HG03520 (cell line): ENCODE measurements around the gene PSMB5.

Experiments used
- ATAC-seq: cut with Tn5 transposase; IDR thresholded peaks from one replicate; pipeline ENCODE4 v1.9.1; 2021; ENCODE audit warnings: mild to moderate bottlenecking, moderate library complexity; ENCODE audit not compliant: unreplicated experiment

Gene PSMB5

DNA sequence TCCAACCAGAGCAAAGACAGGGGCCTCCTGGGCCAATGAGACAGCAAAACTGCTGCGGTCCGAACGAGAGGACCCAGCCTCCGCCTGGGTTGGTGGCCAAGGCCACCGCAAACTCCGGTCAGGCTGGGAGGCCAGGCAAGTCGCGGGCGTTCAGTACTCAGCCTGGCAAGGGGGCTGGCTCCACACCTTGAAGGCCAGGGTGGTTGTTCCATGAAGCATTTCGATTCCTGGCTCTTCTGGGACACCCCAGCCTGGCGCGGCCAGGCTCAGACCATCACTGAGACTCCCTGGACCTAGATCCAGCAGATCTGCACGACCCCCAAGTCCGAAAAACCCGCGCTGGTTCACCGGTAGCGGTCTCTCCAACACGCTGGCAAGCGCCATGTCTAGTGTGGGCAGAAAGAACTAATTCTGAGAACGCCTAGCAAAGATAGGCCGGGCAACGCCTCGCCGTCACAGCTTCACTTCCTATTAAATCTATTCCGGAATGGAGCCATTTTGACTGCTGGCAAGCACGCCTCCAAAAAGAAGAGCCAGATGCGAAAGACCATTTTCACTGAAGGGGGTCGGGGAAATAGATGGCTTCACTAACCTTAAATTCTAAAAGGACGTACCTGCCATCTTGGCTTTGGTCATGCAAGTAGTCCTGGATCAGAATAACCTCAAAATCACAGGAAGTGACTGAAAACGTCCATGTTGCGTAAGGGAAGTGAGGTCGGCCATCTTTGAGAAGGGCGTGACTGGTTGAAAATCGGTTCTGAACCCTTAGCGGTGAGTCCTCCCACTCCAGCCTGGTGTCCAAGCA lies at the start of gene PSMB5:
Gene PSMB5 (minus strand): TSS at position 403 of the 805 bp plus-strand sequence. CDS start 19 bp downstream, at position 384.
- ATAC-seq = peak; percentile 89

DNA sequence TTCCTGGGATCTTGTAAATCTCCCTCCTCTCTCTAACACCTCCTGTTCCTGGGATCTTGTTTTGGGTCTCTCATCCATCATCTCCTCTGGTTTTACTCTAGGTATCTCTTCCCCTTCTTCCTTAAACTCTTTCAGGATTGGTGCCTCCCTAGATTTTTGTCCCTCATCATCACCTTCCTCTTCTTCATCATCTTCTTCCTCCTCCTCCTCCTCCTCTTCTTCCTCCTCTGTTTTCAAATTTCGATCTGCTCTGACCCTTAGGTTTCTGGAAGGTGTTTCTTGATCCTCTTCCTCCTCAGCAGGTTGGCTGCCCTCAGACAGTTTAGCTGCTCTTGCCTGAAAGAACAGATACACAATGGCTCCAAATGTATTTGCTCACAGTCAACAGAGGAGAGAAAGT lies 45.8 kb upstream of the PSMB5 start:
- ATAC-seq = no peak

DNA sequence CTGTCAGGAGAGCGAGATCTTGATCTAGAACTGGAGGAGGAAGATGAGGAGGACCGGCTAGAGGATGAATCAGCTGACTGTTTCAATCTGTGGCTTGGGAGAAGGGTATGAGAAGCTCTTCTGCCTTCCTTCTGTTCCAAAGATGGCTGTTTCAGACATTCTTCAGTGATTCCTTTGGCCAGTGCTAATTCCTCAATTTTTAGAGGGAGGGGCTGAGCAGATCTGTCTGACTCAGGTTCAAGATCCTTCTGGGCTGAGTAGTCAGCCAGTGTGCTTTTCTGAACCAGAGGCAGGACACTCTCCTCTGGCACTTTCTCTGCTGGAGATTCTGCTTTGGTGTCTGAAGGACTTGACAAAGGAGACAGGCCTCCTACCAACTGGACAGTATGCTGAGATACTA lies 45.0 kb upstream of the PSMB5 start:
- ATAC-seq = no peak

DNA sequence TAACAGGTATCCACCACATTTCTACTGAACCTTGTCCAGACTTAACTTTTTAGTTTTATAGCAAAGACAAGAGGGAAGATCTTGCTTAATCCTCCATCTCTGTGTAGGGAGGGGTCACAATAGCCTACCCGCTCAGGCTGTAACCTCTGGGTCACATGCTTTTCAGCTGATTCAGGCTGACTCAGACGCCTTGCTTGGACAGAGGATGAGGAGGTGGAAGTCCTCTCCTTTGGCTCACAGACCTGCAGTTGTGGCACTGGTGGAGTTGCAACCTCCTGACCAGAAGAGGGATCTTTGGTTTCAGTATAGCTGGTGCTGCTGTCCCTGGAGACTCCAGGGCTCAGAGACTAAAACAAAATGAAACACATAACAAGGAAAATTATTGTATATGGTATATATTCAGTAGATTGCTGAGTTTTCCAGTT lies 44.0 kb upstream of the PSMB5 start:
- no peak for ATAC-seq

DNA sequence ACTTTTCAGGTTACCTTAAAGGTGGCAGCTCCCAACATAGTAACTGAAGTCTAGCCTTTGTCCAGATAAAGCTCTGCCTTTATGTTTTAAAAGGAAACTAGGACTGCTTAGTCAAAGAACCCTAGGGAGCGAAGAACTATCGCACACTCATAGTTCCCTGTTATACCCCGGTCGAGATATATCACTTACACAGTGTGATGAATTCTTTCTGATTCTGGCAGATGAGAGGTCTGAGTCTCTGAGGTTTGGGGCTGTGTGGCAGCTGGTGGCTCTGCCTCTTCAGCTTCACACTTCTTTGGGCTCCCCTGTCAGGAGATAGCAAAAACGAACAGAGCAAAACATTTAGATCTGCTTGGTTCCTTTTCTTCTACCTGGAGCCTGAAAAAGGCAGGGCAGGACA lies 43.3 kb upstream of the PSMB5 start:
- no peak for ATAC-seq

DNA sequence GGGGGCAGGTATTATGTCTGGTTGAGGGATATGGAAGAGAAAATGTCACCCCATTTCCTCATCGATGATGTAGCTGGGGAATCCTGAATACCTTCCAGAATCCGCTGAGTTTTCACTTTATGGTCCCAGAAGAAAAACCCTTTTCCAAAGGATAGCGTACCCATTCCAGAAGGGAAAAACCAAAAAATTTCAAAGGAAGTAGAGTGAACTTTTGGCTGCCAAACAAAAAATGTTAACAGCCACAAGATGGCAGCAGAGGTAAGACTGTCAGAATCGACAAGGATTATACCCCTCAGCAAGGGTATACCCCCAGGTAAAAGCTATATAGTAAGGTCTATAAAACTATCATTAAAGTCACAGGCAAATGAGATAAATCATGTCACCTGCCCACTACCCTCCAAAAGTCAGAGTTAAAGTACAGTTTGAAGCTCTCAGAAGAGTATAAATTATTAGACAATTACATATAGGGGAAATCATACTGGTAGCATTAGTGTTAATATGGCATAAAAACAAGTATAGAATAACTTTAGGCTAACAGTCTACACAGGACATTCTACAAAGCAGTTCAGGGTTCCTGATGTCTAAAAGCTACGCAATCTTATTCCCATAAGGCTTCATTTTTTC lies 42.2 kb upstream of the PSMB5 start:
- ATAC-seq = no peak

DNA sequence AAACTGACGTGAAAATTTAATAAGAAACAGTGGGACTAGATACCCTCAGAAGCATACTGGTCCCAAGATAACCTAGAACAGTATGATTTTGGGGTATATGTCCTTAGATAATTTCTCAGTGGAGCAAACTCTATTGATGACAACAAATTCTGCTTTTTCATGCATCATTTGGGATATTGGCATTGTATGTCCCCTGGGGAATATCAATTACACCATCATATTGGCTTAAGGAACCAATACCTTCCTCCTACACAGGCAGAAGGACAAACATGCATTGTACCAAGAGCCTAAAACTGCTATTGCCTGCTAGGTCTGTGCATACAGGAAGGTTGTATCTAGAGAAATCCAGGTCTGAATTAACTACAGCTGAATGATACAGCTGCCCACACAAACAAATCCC lies 40.2 kb upstream of the PSMB5 start:
- no peak for ATAC-seq

DNA sequence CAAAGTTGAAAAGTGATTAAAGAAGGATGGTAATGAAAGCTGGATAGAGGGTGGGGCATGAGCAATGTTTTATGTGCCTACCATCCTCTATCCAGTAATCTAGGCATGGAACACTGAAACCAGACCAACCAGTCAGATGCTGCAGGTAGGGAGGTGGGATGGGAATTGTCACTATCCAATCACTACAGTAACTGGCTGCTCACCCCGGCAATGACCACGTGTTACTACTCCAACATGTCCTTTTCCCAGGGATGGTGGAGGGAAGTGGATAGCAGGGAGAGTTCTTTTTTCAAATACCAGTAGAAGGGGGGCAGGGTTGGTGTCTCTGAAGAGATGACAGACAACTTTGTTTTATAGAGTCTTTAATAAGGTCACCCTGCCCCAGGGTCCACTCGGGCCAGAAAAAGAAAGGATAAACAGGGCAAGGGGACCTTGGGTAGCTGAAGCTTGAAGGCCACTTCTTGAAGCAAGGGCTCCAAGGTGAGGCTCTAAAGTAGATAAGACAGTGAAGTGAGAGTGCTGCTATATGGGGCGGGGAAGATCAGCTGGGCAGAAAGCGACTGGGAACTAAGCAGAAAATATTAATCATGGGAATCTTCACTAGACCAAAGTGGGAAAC lies 37.3 kb upstream of the PSMB5 start:
- no peak for ATAC-seq

DNA sequence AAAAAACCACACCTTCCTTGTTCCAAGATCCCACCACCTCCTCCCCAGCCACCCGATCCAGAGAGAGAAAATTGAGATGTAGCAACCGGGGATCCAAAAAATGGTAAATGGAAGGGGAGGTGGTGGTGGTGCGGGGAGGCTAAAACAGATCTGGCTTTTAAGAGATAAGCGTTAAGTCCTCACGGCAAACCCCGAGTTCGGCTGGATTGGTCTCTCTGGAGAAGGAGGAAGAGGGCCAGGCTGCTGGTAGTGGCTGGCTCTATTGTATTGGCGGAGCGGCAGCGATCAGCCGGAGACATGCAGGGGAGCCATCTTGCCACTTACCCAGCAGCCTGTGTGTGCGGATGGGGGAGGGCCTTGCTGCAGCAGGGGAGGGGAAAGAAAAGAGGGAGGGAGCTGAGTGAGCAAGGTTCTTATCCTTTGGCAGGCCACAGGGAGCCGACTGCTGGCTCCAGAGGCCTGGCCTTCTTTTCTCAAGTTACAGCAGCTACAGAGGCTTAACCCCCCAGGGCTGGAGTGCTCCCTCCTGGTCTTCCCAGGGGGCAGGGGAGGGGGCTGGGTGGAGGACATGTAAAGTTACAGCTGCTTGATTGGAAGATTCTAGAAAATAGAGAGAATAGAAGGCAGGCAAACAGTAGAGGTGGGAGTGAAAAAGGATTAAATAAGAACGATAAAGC lies 36.7 kb upstream of the PSMB5 start:
- ATAC-seq = peak; percentile 84

DNA sequence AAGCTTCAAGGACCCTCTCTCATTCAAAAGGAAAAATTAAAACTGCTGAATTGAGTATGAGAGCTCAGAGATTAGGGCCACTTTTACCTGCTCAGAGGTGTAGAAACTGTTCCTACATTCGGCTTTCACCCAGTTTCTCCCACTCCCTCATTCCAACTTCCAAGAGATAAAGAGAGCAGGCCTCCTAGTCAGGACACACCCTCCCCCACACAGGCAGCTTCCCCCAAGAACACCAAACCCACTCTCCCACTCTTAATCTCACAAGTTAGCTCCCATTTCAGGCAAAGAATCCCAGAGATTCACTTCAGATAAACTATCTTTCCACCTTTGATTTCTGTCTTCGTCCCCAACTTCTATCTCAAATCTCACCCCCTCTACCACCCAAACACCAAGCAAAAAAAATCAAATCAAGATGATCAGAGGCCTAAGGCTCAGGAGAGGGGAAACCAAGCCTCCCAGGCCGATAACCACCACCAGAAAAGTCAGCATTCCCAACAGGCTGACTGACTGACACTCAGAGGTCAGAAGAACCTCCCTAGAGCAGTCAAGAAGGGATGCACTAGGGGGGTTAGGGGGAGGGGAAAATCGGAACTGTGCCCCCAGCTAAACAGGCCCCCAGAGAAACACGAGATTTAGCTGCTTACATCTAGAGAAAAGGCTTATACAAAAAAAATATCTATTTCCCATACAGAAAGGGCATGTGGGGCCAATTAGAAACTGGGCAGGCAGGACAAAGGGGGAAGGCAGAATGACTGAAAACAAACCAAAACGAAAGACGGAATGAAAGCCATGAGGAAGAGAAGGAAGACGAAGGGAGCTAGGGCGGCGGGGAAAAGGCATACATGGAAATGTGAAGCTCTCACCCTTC lies 35.8 kb upstream of the PSMB5 start:
- ATAC-seq = no peak

DNA sequence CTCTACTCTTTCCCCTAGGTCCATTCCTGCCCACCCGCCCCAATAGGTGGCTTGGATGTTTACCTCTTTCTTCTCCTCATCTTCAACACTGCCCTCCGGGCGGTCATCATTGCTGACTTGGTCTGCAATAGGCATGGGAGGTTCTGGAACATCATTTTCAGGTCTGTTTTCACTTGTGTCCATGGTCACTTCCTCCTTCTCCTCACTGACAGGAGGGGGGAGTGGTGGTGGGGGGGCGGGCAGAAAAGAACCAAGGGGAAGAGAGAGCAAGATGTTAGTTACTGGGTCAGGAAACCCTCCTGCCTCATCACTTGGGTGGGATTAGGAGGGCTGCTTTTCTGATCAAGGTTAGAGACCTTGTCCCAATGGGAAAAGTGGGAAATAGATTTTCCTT lies 34.7 kb upstream of the PSMB5 start:
- no peak for ATAC-seq

DNA sequence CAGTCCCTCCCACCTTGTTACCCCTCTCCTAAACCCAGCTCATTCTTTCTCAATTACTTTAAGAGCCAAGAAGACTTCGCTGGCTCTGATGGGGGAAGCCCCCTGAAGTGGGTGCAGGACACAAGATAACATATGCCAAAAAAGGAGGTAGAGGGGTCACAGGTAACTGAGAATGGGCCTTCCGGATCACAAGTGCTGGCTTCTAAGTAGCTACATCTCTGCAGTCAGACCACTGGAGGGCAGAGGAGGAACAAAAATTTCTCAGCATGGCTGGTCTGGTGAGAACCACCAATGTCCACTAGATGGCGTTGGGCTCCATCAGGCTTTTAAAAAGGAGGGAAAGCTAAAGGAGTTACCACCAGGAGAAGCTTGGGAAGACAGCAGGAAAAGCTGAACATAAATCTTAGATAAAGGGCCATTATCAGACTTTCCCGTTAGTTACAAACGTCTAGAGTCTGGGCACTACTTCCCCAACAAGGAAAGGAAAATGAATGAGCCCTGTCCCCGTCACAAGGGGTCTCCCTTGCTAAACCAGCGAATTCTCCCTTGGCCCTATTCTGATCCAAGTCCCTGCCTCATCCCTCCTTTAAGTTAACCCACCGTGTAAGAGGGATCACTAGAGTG lies 34.2 kb upstream of the PSMB5 start:
- no peak for ATAC-seq

DNA sequence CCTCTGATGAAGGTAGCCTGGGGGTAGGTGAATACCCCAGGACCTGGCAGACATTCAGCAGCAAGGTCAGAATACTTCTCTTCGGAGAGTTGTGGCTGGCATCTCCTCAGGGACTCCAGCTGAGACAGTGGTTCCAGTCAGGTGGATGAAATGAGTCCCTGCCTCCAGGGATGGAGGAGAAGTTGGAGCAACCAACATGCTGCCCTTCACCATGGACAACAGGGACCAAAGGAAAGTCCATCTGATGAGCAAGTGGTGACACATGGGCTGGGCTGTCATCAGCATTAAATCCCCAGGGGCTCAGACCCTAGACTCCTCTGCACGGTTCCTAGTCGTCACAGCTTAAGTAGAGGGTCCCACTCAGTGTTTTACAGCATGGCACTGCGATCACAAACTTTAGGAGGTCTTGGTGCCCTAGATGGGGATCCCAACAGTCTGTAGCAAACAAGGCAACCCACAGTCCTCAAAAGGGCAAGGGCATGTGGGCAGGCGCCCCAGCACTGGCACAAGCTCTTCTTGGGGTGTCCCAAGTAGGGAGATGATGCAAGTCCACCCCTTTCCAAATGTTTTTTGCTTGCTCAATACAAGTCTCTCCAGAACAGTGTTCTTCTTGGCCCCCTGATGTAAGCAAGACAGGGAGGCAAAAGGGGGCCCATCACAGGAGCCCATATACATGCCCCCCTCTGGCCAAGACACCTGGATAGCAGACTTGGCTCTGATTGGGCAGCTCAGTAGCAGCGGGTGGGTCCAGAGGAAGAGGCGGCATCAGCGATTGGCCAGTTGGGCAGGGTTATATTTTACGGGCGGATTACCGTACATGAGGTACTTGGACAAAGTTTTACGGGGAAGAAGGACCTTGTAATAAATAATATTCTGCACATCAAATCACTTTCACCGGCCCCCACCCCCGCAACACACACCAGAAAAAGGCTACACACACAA lies 33.4 kb upstream of the PSMB5 start:
- ATAC-seq = no peak

DNA sequence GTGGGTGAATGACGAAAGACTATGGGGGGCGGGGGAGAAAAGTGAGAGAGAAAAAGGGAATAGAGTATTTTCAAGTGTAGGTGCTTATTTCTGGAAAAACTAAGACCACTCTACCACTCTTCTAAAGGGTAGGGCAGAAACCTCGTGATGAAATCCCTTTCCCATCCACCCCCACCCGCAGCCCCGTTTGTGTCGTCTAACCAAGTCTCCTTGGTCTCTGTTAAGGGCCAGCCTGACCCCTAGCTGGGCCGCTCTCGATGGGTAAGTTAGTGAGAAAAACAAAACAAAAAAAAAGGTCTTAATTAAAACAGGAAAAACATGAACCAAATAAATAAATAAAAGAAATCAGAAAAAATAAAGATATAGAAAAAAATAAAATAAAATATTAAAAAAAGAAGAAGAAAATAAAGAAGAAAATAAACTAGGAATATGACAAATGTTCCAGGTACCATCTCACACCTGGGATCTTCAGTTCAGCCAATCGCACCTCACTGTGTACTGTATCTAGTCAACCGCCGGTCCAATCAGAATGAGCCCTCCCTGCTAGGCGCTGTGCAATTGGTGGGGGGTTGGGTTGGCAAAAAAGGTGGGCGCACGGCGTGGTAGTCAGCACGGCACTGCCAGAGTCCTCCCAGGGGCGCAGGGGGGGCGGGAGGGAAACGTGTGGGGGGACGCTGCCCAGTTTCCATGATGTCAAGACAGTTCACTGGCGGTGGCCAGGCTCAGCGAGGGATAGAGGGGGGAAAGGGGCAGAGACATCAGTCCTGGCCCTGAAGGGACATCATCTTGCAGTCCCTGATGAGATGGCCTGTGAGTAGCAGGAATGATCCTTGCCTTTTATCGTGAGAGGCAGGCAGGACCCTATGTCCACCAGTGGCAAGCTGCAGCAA lies 32.4 kb upstream of the PSMB5 start:
- ATAC-seq = no peak

DNA sequence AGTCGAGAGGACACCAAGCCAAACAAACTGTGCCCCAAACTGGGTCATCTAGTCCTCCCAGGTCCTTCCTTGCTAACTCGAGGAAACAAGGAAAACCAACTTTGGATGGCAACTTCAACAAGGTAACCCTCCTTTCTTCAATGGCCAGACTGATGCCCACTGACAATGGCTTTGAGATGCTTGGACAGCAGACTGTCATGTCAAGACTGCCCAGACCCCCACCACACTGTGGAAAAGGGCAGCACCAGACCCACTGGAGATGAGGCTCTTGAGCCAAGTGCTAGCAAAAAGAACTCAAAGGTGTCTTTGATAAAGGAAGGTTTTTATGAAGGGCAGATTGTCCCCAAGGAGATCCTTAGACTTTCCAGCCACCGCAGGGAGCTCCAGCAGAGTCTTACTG lies 31.7 kb upstream of the PSMB5 start:
- ATAC-seq = no peak

DNA sequence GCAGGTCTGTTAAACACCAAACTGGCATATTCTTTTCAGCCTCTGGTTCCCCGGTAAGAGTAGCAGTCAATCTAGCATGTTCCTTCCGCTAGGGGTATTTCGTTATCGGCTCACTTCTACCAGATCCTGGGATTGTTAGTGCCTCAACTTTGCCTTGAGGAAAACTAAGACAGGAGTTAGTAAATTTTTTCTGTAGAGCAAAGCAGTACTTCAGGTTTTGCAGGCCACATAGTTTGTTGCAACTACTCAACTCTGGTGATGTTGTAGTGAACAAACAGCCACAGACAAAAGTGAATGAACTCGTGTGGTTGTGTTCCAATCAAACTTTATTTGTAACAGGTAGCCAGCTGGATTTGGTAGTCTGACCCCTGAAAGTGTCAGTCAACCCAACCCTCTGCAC lies 28.9 kb upstream of the PSMB5 start:
- ATAC-seq = no peak

DNA sequence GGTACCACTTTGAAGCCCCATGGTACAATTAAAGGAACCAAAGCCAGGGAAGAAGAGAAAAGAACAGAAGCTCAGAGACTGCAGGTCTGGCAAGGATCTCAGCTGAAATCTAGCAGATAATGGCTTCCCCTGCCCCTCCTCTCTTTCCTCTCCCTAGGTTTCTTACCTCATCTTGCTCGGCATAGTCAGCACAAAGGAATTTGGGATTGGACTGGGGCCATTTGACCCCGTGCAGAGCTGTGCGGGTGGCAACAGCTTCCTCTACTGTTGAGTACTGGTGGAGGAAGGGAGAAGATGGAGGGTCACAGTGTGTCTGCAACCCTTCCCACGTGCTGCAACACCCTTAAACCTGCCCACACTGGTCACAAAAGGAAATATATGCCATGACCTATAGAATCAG lies 27.3 kb upstream of the PSMB5 start:
- ATAC-seq = no peak
